IPS-18c (cell line): ENCODE data around the gene NCKAP5.
"Not testable (repeated sequence)": the region's sequence is repeated elsewhere in the genome, so short reads cannot be mapped to it uniquely, and the experiment has no call there.

Experiments
- H3K4me3 ChIP-seq: 2 replicates; pipeline ENCODE4 v1.7.0; 2013; ENCODE audit warnings: low read depth, mild to moderate bottlenecking, low read length, moderate library complexity; ENCODE audit not compliant: insufficient read depth
- H3K9me3 ChIP-seq: one replicate; pipeline ENCODE4 v1.6.1; 2013; ENCODE audit warnings: mild to moderate bottlenecking, low read length, moderate library complexity; ENCODE audit not compliant: control insufficient read depth, insufficient read depth

Gene NCKAP5

GRCh38 chr2:132726155-132726554 is 842.1 kb downstream of the NCKAP5 start:
- Histone ChIP-seq H3K4me3 (no peak overlapping the region), H3K9me3 (no peaks in the 10 kb centered on the region)

GRCh38 chr2:132725748-132726147 is 842.5 kb downstream of the NCKAP5 start:
- H3K4me3 ChIP-seq = no peak overlapping the region
- no peaks in the 10 kb centered on the region for H3K9me3 ChIP-seq

GRCh38 chr2:132725148-132725547 is 843.1 kb downstream of the NCKAP5 start:
- H3K4me3 ChIP-seq = no peak overlapping the region
- no peaks in the 10 kb centered on the region for H3K9me3 ChIP-seq

GRCh38 chr2:132721938-132722337 is 846.3 kb downstream of the NCKAP5 start:
- Histone ChIP-seq H3K9me3 (no peaks in the 10 kb centered on the region), H3K4me3 (no peak overlapping the region)

GRCh38 chr2:132720393-132720792 is 847.9 kb downstream of the NCKAP5 start:
- Histone ChIP-seq H3K4me3 (no peak overlapping the region), H3K9me3 (no peaks in the 10 kb centered on the region)

GRCh38 chr2:132719480-132719879 is 848.8 kb downstream of the NCKAP5 start:
- no peaks in the 10 kb centered on the region for H3K9me3 ChIP-seq
- no peak overlapping the region for H3K4me3 ChIP-seq

GRCh38 chr2:132716954-132717353 is 851.3 kb downstream of the NCKAP5 start:
- Histone ChIP-seq H3K9me3 (no peaks in the 10 kb centered on the region), H3K4me3 (no peak overlapping the region)

- no peaks in the 10 kb centered on the region for H3K9me3 ChIP-seq
- no peak overlapping the region for H3K4me3 ChIP-seq
Observed at GRCh38 chr2:132715386-132716351, 852.6 kb downstream of the NCKAP5 start.

GRCh38 chr2:132703396-132703795 is 864.9 kb downstream of the NCKAP5 start:
- Histone ChIP-seq H3K9me3 (no peaks in the 10 kb centered on the region), H3K4me3 (no peak overlapping the region)

GRCh38 chr2:132701810-132702209 is 866.5 kb downstream of the NCKAP5 start:
- Histone ChIP-seq H3K9me3 (no peaks in the 10 kb centered on the region), H3K4me3 (no peak overlapping the region)

- not testable (repeated sequence) for H3K9me3 ChIP-seq, H3K4me3 ChIP-seq
Observed at GRCh38 chr2:132699802-132700201, 868.5 kb downstream of the NCKAP5 start.

- not testable (repeated sequence) for H3K9me3 ChIP-seq
Observed at GRCh38 chr2:132698347-132698746, 869.9 kb downstream of the NCKAP5 start.

GRCh38 chr2:132697556-132698205 is 870.6 kb downstream of the NCKAP5 start:
- no peak overlapping the region for H3K4me3 ChIP-seq
- no peaks in the 10 kb centered on the region for H3K9me3 ChIP-seq

More at GRCh38 chr2:132698347-132698746, 869.9 kb downstream of the NCKAP5 start:
- not testable (repeated sequence) for H3K4me3 ChIP-seq

GRCh38 chr2:132692816-132693215 is 875.4 kb downstream of the NCKAP5 start:
- H3K4me3 ChIP-seq = no peak overlapping the region
- no peaks in the 10 kb centered on the region for H3K9me3 ChIP-seq

- Histone ChIP-seq H3K9me3 (no peaks in the 10 kb centered on the region), H3K4me3 (no peak overlapping the region)
Observed at GRCh38 chr2:132691556-132691955, 876.7 kb downstream of the NCKAP5 start.

- H3K9me3 ChIP-seq = no peaks in the 10 kb centered on the region
Observed at GRCh38 chr2:132690664-132691303, 877.5 kb downstream of the NCKAP5 start.

GRCh38 chr2:132681766-132682165 is 886.5 kb downstream of the NCKAP5 start:
- no peaks in the 10 kb centered on the region for H3K9me3 ChIP-seq
- no peak overlapping the region for H3K4me3 ChIP-seq

More at GRCh38 chr2:132690664-132691303, 877.5 kb downstream of the NCKAP5 start:
- H3K4me3 ChIP-seq = no peak overlapping the region

GRCh38 chr2:132680544-132680943 is 887.7 kb downstream of the NCKAP5 start:
- Histone ChIP-seq H3K4me3 (no peak overlapping the region), H3K9me3 (no peaks in the 10 kb centered on the region)
